Activated CD8-positive, alpha-beta memory T cell treated with anti-CD3 and anti-CD28 coated beads for 24 hours (primary cell): Measurements from ENCODE around the gene HIVEP3.
A peak's percentile ranks its signal among the peaks of the same experiment; 100 is the strongest.

Experiments
- DNase-seq: peaks from one replicate; pipeline ENCODE4 v3.0.0-alpha.2; 2020

The HIVEP3 gene

GRCh38 chr1:41660570-41661427 lies 257.9 kb downstream of the HIVEP3 start:
- no peak for DNase-seq

- no peak for DNase-seq
Observed at GRCh38 chr1:41659903-41660302, 258.8 kb downstream of the HIVEP3 start.

GRCh38 chr1:41659159-41659495 lies 259.6 kb downstream of the HIVEP3 start:
- DNase-seq = no peak

- DNase-seq = no peak
Observed at GRCh38 chr1:41658431-41659158, 260.1 kb downstream of the HIVEP3 start.

GRCh38 chr1:41657679-41658295 lies 260.9 kb downstream of the HIVEP3 start:
- DNase-seq = no peak

- DNase-seq = no peak
Observed at GRCh38 chr1:41656825-41657500, 261.8 kb downstream of the HIVEP3 start.

- no peak for DNase-seq
Observed at GRCh38 chr1:41656068-41656467, 262.7 kb downstream of the HIVEP3 start.

GRCh38 chr1:41655632-41656031 lies 263.1 kb downstream of the HIVEP3 start:
- DNase-seq = no peak

- no peak for DNase-seq
Observed at GRCh38 chr1:41653574-41653973, 265.1 kb downstream of the HIVEP3 start.

GRCh38 chr1:41652384-41653265 lies 266.1 kb downstream of the HIVEP3 start:
- no peak for DNase-seq

- DNase-seq = no peak
Observed at GRCh38 chr1:41650028-41650880, 268.5 kb downstream of the HIVEP3 start.

- DNase-seq = peak; percentile 9
Observed at GRCh38 chr1:41649396-41650027, 269.2 kb downstream of the HIVEP3 start.

- DNase-seq = peak; percentile 43
Observed at GRCh38 chr1:41648844-41649243, 269.9 kb downstream of the HIVEP3 start.

- DNase-seq = peak; percentile 38
Observed at GRCh38 chr1:41648230-41648629, 270.5 kb downstream of the HIVEP3 start.

GRCh38 chr1:41647221-41648135 lies 271.2 kb downstream of the HIVEP3 start:
- DNase-seq = no peak

- no peak for DNase-seq
Observed at GRCh38 chr1:41646186-41646585, 272.5 kb downstream of the HIVEP3 start.

GRCh38 chr1:41645062-41645461 lies 273.7 kb downstream of the HIVEP3 start:
- no peak for DNase-seq

- no peak for DNase-seq
Observed at GRCh38 chr1:41642922-41643821, 275.6 kb downstream of the HIVEP3 start.
